ENCODE measurements around the gene RALBP1.

Gene RALBP1

GRCh38 chr18:9507565-9508088 lies 32.3 kb downstream of the RALBP1 start:
- DNase-seq (ENCODE audit: low spot score), result no peak

GRCh38 chr18:9508446-9509025 lies 33.2 kb downstream of the RALBP1 start:
- no peak for DNase-seq (ENCODE audit: low spot score)

- DNase-seq (ENCODE audit: low spot score), result no peak
These were observed 38.7 kb downstream of the RALBP1 start for GRCh38 chr18:9513971-9514512.

- DNase-seq (ENCODE audit: low spot score), result peak; percentile 38
These were observed 41.2 kb downstream of the RALBP1 start for GRCh38 chr18:9516437-9517064.

- DNase-seq (ENCODE audit: low spot score), result no peak
These were observed 42.6 kb downstream of the RALBP1 start for GRCh38 chr18:9517869-9518268.

GRCh38 chr18:9519399-9519798 lies 44.1 kb downstream of the RALBP1 start:
- DNase-seq (ENCODE audit: low spot score), result no peak

GRCh38 chr18:9520666-9521065 lies 45.4 kb downstream of the RALBP1 start:
- DNase-seq (ENCODE audit: low spot score), result no peak

- DNase-seq (ENCODE audit: low spot score), result no peak
These were observed 46.5 kb downstream of the RALBP1 start for GRCh38 chr18:9521770-9522169.

- DNase-seq (ENCODE audit: low spot score), result no peak
These were observed 47.6 kb downstream of the RALBP1 start for GRCh38 chr18:9522952-9523351.

- DNase-seq (ENCODE audit: low spot score), result no peak
These were observed 51.1 kb downstream of the RALBP1 start for GRCh38 chr18:9526458-9526857.

GRCh38 chr18:9530226-9531009 lies 55.1 kb downstream of the RALBP1 start:
- no peak for DNase-seq (ENCODE audit: low spot score)

GRCh38 chr18:9531791-9532410 lies 56.6 kb downstream of the RALBP1 start:
- no peak for DNase-seq (ENCODE audit: low spot score)

- no peak for DNase-seq (ENCODE audit: low spot score)
These were observed 59.5 kb downstream of the RALBP1 start for GRCh38 chr18:9534844-9535243.

GRCh38 chr18:9535430-9535991 lies 60.2 kb downstream of the RALBP1 start:
- peak; percentile 35 for DNase-seq (ENCODE audit: low spot score)

GRCh38 chr18:9536354-9537152 lies 61.2 kb downstream of the RALBP1 start:
- DNase-seq (ENCODE audit: low spot score), result no peak

GRCh38 chr18:9537677-9538076 lies 62.4 kb downstream of the RALBP1 start:
- DNase-seq (ENCODE audit: low spot score), result no peak

- no peak for DNase-seq (ENCODE audit: low spot score)
These were observed 64.0 kb downstream of the RALBP1 start for GRCh38 chr18:9539283-9539682.

- DNase-seq (ENCODE audit: low spot score), result no peak
These were observed 64.6 kb downstream of the RALBP1 start for GRCh38 chr18:9539938-9540337.

- DNase-seq (ENCODE audit: low spot score), result no peak
These were observed 67.6 kb downstream of the RALBP1 start for GRCh38 chr18:9542924-9543323.

GRCh38 chr18:9545029-9545428 lies 69.7 kb downstream of the RALBP1 start:
- DNase-seq (ENCODE audit: low spot score), result no peak

- DNase-seq (ENCODE audit: low spot score), result no peak
These were observed 71.2 kb downstream of the RALBP1 start for GRCh38 chr18:9546468-9546867.

All from SK-N-DZ (cell line).